ENCODE measurements around the gene CDH23. TPM values are rescaled to one million over a fixed set of nuclear protein-coding genes. Genes with fewer than 3 reads are reported as not detected.

Gene CDH23
- total and polyA plus RNA-seq, 2 donors (not counting 1 experiment from before 2014, with no cell fraction given) = 0.01 to 0.17 TPM

DNA sequence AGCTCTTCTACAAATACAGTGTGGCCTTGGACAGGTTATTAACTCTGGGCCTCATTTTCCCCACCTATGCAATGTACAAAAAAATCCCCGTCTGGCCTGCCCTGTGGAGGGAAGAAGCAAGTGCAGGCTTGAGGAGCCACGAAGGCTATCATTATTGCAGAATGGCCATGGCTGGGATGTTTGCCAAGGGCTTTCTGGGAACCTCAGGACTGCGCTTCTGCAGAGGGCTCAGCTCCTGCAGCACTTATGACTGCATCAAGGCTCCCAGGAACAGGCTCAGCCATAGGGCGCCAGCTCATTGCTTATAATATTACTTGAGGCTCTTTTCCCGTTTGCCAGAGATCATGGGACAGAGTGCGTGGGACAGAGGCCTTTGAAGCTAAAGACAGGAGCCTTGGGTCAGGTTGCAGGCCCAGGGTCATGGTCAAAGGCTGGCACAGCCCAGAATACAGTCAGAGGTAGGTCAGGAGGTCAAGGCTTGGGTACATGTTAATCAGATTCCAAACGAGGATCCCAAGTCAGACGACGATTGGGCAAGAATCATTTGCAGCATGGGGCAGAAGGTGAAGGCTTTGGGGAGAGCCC is 343.4 kb downstream of the CDH23 start:
- no peak overlapping the region for H2AFZ ChIP-seq (ENCODE audit: low read length)
- no peak overlapping the region for H3K4me3 ChIP-seq (replicated peaks in 1 of 4; ENCODE audit: control extremely low read depth in 1 of 4, insufficient read depth in 1 of 4, low read depth in 3 of 4, low read length in 4 of 4)
- no peaks in the 10 kb centered on the region for H4K20me1 ChIP-seq (ENCODE audit: control insufficient read depth, extremely low read depth, insufficient read depth, low read length)
- H3K27me3 ChIP-seq (ENCODE audit: control insufficient read depth, insufficient read depth, low read length) = no peaks in the 10 kb centered on the region
- peaks cover 2% of the 10 kb centered on the region for H3K4me1 ChIP-seq (ENCODE audit: control insufficient read depth, extremely low read depth, insufficient read depth, low read length)
- TF ChIP-seq, protein P1, sequence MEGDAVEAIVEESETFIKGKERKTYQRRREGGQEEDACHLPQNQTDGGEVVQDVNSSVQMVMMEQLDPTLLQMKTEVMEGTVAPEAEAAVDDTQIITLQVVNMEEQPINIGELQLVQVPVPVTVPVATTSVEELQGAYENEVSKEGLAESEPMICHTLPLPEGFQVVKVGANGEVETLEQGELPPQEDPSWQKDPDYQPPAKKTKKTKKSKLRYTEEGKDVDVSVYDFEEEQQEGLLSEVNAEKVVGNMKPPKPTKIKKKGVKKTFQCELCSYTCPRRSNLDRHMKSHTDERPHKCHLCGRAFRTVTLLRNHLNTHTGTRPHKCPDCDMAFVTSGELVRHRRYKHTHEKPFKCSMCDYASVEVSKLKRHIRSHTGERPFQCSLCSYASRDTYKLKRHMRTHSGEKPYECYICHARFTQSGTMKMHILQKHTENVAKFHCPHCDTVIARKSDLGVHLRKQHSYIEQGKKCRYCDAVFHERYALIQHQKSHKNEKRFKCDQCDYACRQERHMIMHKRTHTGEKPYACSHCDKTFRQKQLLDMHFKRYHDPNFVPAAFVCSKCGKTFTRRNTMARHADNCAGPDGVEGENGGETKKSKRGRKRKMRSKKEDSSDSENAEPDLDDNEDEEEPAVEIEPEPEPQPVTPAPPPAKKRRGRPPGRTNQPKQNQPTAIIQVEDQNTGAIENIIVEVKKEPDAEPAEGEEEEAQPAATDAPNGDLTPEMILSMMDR (conservative IDR thresholded peaks at IDR 0.05 in 1 of 2, IDR thresholded peaks at IDR 0.05 in 1 of 2; ENCODE audit: low read depth in 1 of 2, low read length in 2 of 2) = no peak
- no peak for TF ChIP-seq EZH2 (IDR thresholded peaks at IDR 0.05; ENCODE audit: low read length, missing control alignments)
- no peaks in the 10 kb centered on the region for H3K9me3 ChIP-seq (ENCODE audit: control insufficient read depth, insufficient read depth, low read depth, low read length)
- peak; percentile 41 to 46 for DNase-seq (ENCODE audit: low read depth in 2 of 2)
- H3K36me3 ChIP-seq (ENCODE audit: control insufficient read depth, insufficient read depth, low read length) = no peaks in the 10 kb centered on the region
- H3K27ac ChIP-seq (ENCODE audit: insufficient read depth, low read length) = no peak overlapping the region
- no peaks in the 10 kb centered on the region for H3K79me2 ChIP-seq (ENCODE audit: control insufficient read depth, insufficient read depth, low read length)
- H3K4me2 ChIP-seq (ENCODE audit: extremely low read depth, insufficient read depth, low read length) = no peak overlapping the region
- no peak overlapping the region for H3K9ac ChIP-seq (ENCODE audit: insufficient read depth, low read length)

DNA sequence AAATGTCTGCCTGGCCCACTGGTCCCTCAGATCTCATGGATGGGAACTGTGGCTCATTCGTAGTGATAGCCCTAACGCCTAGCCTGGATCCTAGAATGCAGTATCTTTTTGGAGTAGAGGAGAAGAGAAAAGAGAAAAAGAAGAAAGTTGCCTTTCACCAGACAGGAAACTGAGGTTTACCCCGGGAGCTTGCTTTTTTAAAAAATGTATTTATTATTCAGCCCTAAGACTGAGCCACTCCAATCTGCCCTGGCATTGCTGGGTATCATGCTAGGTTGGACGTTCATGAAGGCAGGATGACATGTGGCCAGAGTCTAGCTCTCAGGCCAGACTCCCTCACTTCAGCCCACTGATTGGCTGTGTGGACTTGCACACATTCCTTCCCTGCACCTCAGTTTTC is 344.3 kb downstream of the CDH23 start:
- Histone ChIP-seq H3K27me3 (ENCODE audit: control insufficient read depth, insufficient read depth, low read length) (no peaks in the 10 kb centered on the region), H2AFZ (ENCODE audit: low read length) (no peak overlapping the region), H3K9me3 (ENCODE audit: control insufficient read depth, insufficient read depth, low read depth, low read length) (no peaks in the 10 kb centered on the region), H3K27ac (ENCODE audit: insufficient read depth, low read length) (no peak overlapping the region), H3K36me3 (ENCODE audit: control insufficient read depth, insufficient read depth, low read length) (no peaks in the 10 kb centered on the region), H3K9ac (ENCODE audit: insufficient read depth, low read length) (no peak overlapping the region), H3K4me1 (ENCODE audit: control insufficient read depth, extremely low read depth, insufficient read depth, low read length) (peaks cover 2% of the 10 kb centered on the region), H3K4me2 (ENCODE audit: extremely low read depth, insufficient read depth, low read length) (no peak overlapping the region), H4K20me1 (ENCODE audit: control insufficient read depth, extremely low read depth, insufficient read depth, low read length) (no peaks in the 10 kb centered on the region), H3K79me2 (ENCODE audit: control insufficient read depth, insufficient read depth, low read length) (no peaks in the 10 kb centered on the region), H3K4me3 (replicated peaks in 1 of 4; ENCODE audit: control extremely low read depth in 1 of 4, insufficient read depth in 1 of 4, low read depth in 3 of 4, low read length in 4 of 4) (no peak overlapping the region)
- no peak for DNase-seq (ENCODE audit: low read depth in 2 of 2)
- TF ChIP-seq, protein P1 (conservative IDR thresholded peaks at IDR 0.05 in 1 of 2, IDR thresholded peaks at IDR 0.05 in 1 of 2; ENCODE audit: low read depth in 1 of 2, low read length in 2 of 2) = no peak
- TF ChIP-seq EZH2 (IDR thresholded peaks at IDR 0.05; ENCODE audit: low read length, missing control alignments) = no peak

- Histone ChIP-seq H3K27me3 (ENCODE audit: control insufficient read depth, insufficient read depth, low read length) (no peaks in the 10 kb centered on the region), H4K20me1 (ENCODE audit: control insufficient read depth, extremely low read depth, insufficient read depth, low read length) (no peaks in the 10 kb centered on the region), H3K36me3 (ENCODE audit: control insufficient read depth, insufficient read depth, low read length) (no peaks in the 10 kb centered on the region), H3K4me3 (replicated peaks in 1 of 4; ENCODE audit: control extremely low read depth in 1 of 4, insufficient read depth in 1 of 4, low read depth in 3 of 4, low read length in 4 of 4) (no peak overlapping the region), H3K9me3 (ENCODE audit: control insufficient read depth, insufficient read depth, low read depth, low read length) (no peaks in the 10 kb centered on the region), H3K9ac (ENCODE audit: insufficient read depth, low read length) (no peak overlapping the region), H2AFZ (ENCODE audit: low read length) (no peak overlapping the region), H3K79me2 (ENCODE audit: control insufficient read depth, insufficient read depth, low read length) (no peaks in the 10 kb centered on the region), H3K27ac (ENCODE audit: insufficient read depth, low read length) (no peak overlapping the region), H3K4me2 (ENCODE audit: extremely low read depth, insufficient read depth, low read length) (no peak overlapping the region), H3K4me1 (ENCODE audit: control insufficient read depth, extremely low read depth, insufficient read depth, low read length) (peaks cover 2% of the 10 kb centered on the region)
- TF ChIP-seq, protein P1 (conservative IDR thresholded peaks at IDR 0.05 in 1 of 2, IDR thresholded peaks at IDR 0.05 in 1 of 2; ENCODE audit: low read depth in 1 of 2, low read length in 2 of 2) = no peak
- TF ChIP-seq EZH2 (IDR thresholded peaks at IDR 0.05; ENCODE audit: low read length, missing control alignments) = no peak
- no peak for DNase-seq (ENCODE audit: low read depth in 2 of 2)
These were observed 345.0 kb downstream of the CDH23 start for GRCh38 chr10:71741671-71742070.

Data from fibroblast of lung (primary cell).